Esophagus muscularis mucosa (tissue), 4 donors: Measurements from ENCODE around the gene NRIP1. TPM values are rescaled to one million over a fixed set of nuclear protein-coding genes. Genes with fewer than 3 reads are reported as not detected.

ENCODE experiments used
- DNase-seq: peaks from one replicate; pipeline ENCODE4 v3.0.0-alpha.2; 2017; ENCODE audit errors: extremely low spot score
- H3K27ac ChIP-seq, 4 donors: fragments of 200-600 bp; sonication (generic); replicated peaks in 1 of 4; 1 replicate in 3 of 4; 2 replicates in 1 of 4; pipeline ENCODE4 v1.5.1; 2016 to 2019; ENCODE audit warnings: mild to moderate bottlenecking in 1 of 4
- H3K27me3 ChIP-seq, 4 donors: fragments of 200-600 bp; sonication (generic); one replicate each; pipeline versions ENCODE4 v1.5.1 to v1.6.0; 2016 to 2019
- H3K36me3 ChIP-seq, 4 donors: fragments of 200-600 bp; sonication (generic); one replicate each; pipeline ENCODE4 v1.5.1; 2016 to 2019
- H3K4me1 ChIP-seq, 4 donors: fragments of 200-600 bp; sonication (generic); one replicate each; pipeline ENCODE4 v1.5.1; 2016 to 2019
- H3K4me3 ChIP-seq, 4 donors: fragments of 200-600 bp; sonication (generic); 1 replicate in 2 of 4; 2 replicates in 2 of 4; pipeline ENCODE4 v1.5.1; 2016 to 2019; ENCODE audit warnings: mild to moderate bottlenecking in 4 of 4, moderate library complexity in 1 of 4
- H3K9me3 ChIP-seq, 4 donors: fragments of 200-600 bp; sonication (generic); 1 replicate in 3 of 4; 2 replicates in 1 of 4; pipeline ENCODE4 v1.5.1; 2016 to 2019
- CTCF ChIP-seq, 3 experiments: fragments of 200-600 bp in 2 of 3; fragments of 450-650 bp in 1 of 3; sonication (generic) in 2 of 3; IDR thresholded peaks; one replicate each; pipeline ENCODE4 v1.5.1; 2017 to 2019; ENCODE audit warnings: antibody characterized with exemption in 3 of 3, mild to moderate bottlenecking in 2 of 3, moderate library complexity in 1 of 3
- EP300 ChIP-seq: sonication (generic); formaldehyde crosslinking; IDR thresholded peaks from one replicate; pipeline ENCODE4 v1.6.1; 2017; ENCODE audit warnings: antibody characterized with exemption
- POLR2A ChIP-seq: fragments of 450-650 bp; IDR thresholded peaks from one replicate; pipeline ENCODE4 v1.6.1; 2017; ENCODE audit warnings: antibody characterized with exemption, moderate library complexity, mild to moderate bottlenecking, low read depth
- POLR2AphosphoS5 ChIP-seq, 2 donors: sonication (generic); formaldehyde crosslinking; IDR thresholded peaks; one replicate each; pipeline ENCODE4 v1.6.1; 2017; ENCODE audit warnings: antibody characterized with exemption in 2 of 2
- WGBS: methylation state at CpG from one replicate; pipeline ENCODE4 v1.1.5; 2018; 5-methylcytosine and 5-hydroxymethylcytosine counted together
- intact Hi-C: fragments of 100-400 bp; cut with DNase I; formaldehyde crosslinking; loops from one replicate; pipeline ENCODE4 v1.15.1; 2023
- total RNA-seq, 4 donors: library from RNA; depleted of rRNA; stranded (reverse); fragments of >200 nt; gene quantifications; one replicate each; pipeline versions ENCODE4 v1.1.0 to v1.2.1, GENCODE V29; 2016

Gene NRIP1
- total RNA-seq, 4 donors from 2014 or later = 21.7 to 33.3 (median 28.5) TPM

- DNase-seq = no peak
- TF ChIP-seq POLR2AphosphoS5 (IDR thresholded peaks at IDR 0.05) = no peak
- TF ChIP-seq POLR2A = no peak
- TF ChIP-seq CTCF (IDR thresholded peaks at IDR 0.05) = no peak
- 63% methylated on average over 4 of the region's 4 CpGs for WGBS
- Histone ChIP-seq H3K27ac (no peak overlapping the region), H3K27me3 (no peaks in the 10 kb centered on the region), H3K9me3 (no peaks in the 10 kb centered on the region), H3K36me3 (no peaks in the 10 kb centered on the region), H3K4me3 (no peak overlapping the region), H3K4me1 (peaks cover 71 to 97% (median 87%) of the 10 kb centered on the region in 4 donors)
- intact Hi-C loops = no loop called here
These were observed 10.1 kb downstream of the NRIP1 start for GRCh38 chr21:15054606-15055239.

GRCh38 chr21:15054089-15054488 is 10.7 kb downstream of the NRIP1 start:
- Histone ChIP-seq H3K36me3 (no peaks in the 10 kb centered on the region), H3K4me1 (peaks cover 65 to 97% (median 86%) of the 10 kb centered on the region in 4 donors), H3K27me3 (no peaks in the 10 kb centered on the region), H3K27ac (no peak overlapping the region), H3K4me3 (no peak overlapping the region), H3K9me3 (no peaks in the 10 kb centered on the region)
- no peak for TF ChIP-seq POLR2AphosphoS5 (IDR thresholded peaks at IDR 0.05)
- no peak for TF ChIP-seq CTCF (IDR thresholded peaks at IDR 0.05)
- TF ChIP-seq POLR2A = no peak
- no peak for TF ChIP-seq EP300
- no peak for DNase-seq
- intact Hi-C loops = no loop called here
- 44% methylated on average over 4 of the region's 4 CpGs for WGBS

GRCh38 chr21:15053500-15053899 is 11.3 kb downstream of the NRIP1 start:
- H3K36me3 ChIP-seq = no peaks in the 10 kb centered on the region
- H3K4me1 ChIP-seq = peaks cover 65 to 97% (median 86%) of the 10 kb centered on the region in 4 donors
- 50% methylated on average over 1 of the region's 1 CpG for WGBS
- no peak overlapping the region for H3K27ac ChIP-seq
- H3K4me3 ChIP-seq = no peak overlapping the region
- intact Hi-C loops = no loop called here
- no peak for DNase-seq
- H3K27me3 ChIP-seq = no peaks in the 10 kb centered on the region
- TF ChIP-seq EP300 (no peak), POLR2AphosphoS5 (IDR thresholded peaks at IDR 0.05) (no peak), CTCF (IDR thresholded peaks at IDR 0.05) (no peak), POLR2A (no peak)
- H3K9me3 ChIP-seq = no peaks in the 10 kb centered on the region

GRCh38 chr21:15052459-15052763 is 12.4 kb downstream of the NRIP1 start:
- Histone ChIP-seq H3K4me3 (no peak overlapping the region), H3K27ac (no peak overlapping the region), H3K4me1 (peaks cover 56 to 91% (median 81%) of the 10 kb centered on the region in 4 donors), H3K27me3 (no peaks in the 10 kb centered on the region), H3K36me3 (no peaks in the 10 kb centered on the region), H3K9me3 (no peaks in the 10 kb centered on the region)
- 76% methylated on average over 4 of the region's 4 CpGs for WGBS
- TF ChIP-seq POLR2A (no peak), EP300 (no peak), CTCF (IDR thresholded peaks at IDR 0.05) (no peak), POLR2AphosphoS5 (IDR thresholded peaks at IDR 0.05) (no peak)
- intact Hi-C loops = no loop called here
- DNase-seq = no peak
